CD14-positive monocyte (primary cell): ENCODE data around the gene NTM. TPM values are rescaled to one million over a fixed set of nuclear protein-coding genes. Genes with fewer than 3 reads are reported as not detected.

Experiments used
- DNase-seq, 3 donors: peaks; one replicate each; pipeline ENCODE4 v3.0.0-alpha.2; 2011 to 2022
- H2AFZ ChIP-seq: 2 replicates; pipeline ENCODE4 v1.6.0; 2012; ENCODE audit warnings: mild to moderate bottlenecking, low read depth, low read length, inconsistent platforms; ENCODE audit not compliant: insufficient read depth, poor library complexity, severe bottlenecking
- H3K27ac ChIP-seq, 2 donors: 1 replicate in 1 of 2; 2 replicates in 1 of 2; pipeline ENCODE4 v1.5.1; 2012 to 2013; ENCODE audit warnings: low read length in 2 of 2, control low read depth in 1 of 2, inconsistent platforms in 1 of 2, low read depth in 1 of 2, mild to moderate bottlenecking in 1 of 2
- H3K27me3 ChIP-seq, 2 donors: one replicate each; pipeline versions ENCODE4 v1.6.0 to v1.6.1; 2011 to 2013; ENCODE audit warnings: low read length in 2 of 2; ENCODE audit not compliant: control insufficient read depth in 2 of 2, insufficient read depth in 2 of 2
- H3K36me3 ChIP-seq, 2 donors: replicated peaks in 1 of 2; 1 replicate in 1 of 2; 2 replicates in 1 of 2; pipeline versions ENCODE4 v1.5.1 to v1.6.1; 2012 to 2013; ENCODE audit warnings: low read length in 2 of 2, control low read depth in 1 of 2, inconsistent platforms in 1 of 2, mild to moderate bottlenecking in 1 of 2; ENCODE audit not compliant: insufficient read depth in 2 of 2, control insufficient read depth in 1 of 2
- H3K4me1 ChIP-seq, 2 donors: 1 replicate in 1 of 2; 2 replicates in 1 of 2; pipeline versions ENCODE4 v1.5.1 to v1.6.1; 2012 to 2013; ENCODE audit warnings: low read length in 2 of 2, control low read depth in 1 of 2, inconsistent platforms in 1 of 2, mild to moderate bottlenecking in 1 of 2, moderate library complexity in 1 of 2; ENCODE audit not compliant: insufficient read depth in 2 of 2, control insufficient read depth in 1 of 2
- H3K4me2 ChIP-seq: replicated peaks from 2 replicates; pipeline ENCODE3; 2012; ENCODE audit warnings: low read length, moderate library complexity, mild to moderate bottlenecking; ENCODE audit not compliant: poor library complexity, severe bottlenecking; ENCODE audit errors: extremely low read depth
- H3K4me3 ChIP-seq, 3 experiments: fragments of 200-600 bp in 1 of 3; sonication (generic) in 1 of 3; replicated peaks in 1 of 3; 1 replicate in 2 of 3; 2 replicates in 1 of 3; pipeline ENCODE4 v1.5.1; 2011 to 2013; ENCODE audit warnings: low read length in 3 of 3, mild to moderate bottlenecking in 3 of 3, control low read depth in 2 of 3, low read depth in 2 of 3, inconsistent platforms in 1 of 3, moderate library complexity in 1 of 3
- H3K79me2 ChIP-seq: 2 replicates; pipeline ENCODE4 v1.6.0; 2012; ENCODE audit warnings: mild to moderate bottlenecking, control low read depth, inconsistent platforms, low read length, moderate library complexity; ENCODE audit not compliant: insufficient read depth
- H3K9ac ChIP-seq: 2 replicates; pipeline ENCODE4 v1.6.0; 2017; ENCODE audit warnings: low read length, mild to moderate bottlenecking; ENCODE audit not compliant: insufficient read depth, poor library complexity, severe bottlenecking
- H3K9me3 ChIP-seq, 2 donors: replicated peaks in 1 of 2; 1 replicate in 1 of 2; 2 replicates in 1 of 2; pipeline versions ENCODE4 v1.5.1 to v1.6.1; 2012 to 2013; ENCODE audit warnings: low read length in 2 of 2, control low read depth in 1 of 2; ENCODE audit not compliant: control insufficient read depth in 1 of 2, insufficient read depth in 1 of 2
- H4K20me1 ChIP-seq: 2 replicates; pipeline ENCODE4 v1.6.0; 2012; ENCODE audit warnings: mild to moderate bottlenecking, low read length, control low read depth, moderate library complexity; ENCODE audit not compliant: insufficient read depth
- H3K27ac Mint-ChIP-seq, 7 donors: one replicate each; pipeline ENCODE4 v1.8.0; 2020; ENCODE audit warnings: mild to moderate bottlenecking in 7 of 7, mixed read lengths in 7 of 7, moderate library complexity in 6 of 7, inconsistent platforms in 2 of 7
- H3K27me3 Mint-ChIP-seq, 3 donors: one replicate each; pipeline ENCODE4 v1.8.0; 2021 to 2022; ENCODE audit warnings: low read depth in 3 of 3, mild to moderate bottlenecking in 3 of 3, mixed read lengths in 3 of 3, moderate library complexity in 3 of 3, inconsistent platforms in 1 of 3
- H3K36me3 Mint-ChIP-seq, 2 donors: one replicate each; pipeline ENCODE4 v1.8.0; 2020; ENCODE audit warnings: mixed read lengths in 2 of 2, inconsistent platforms in 1 of 2, mild to moderate bottlenecking in 1 of 2
- H3K4me1 Mint-ChIP-seq: one replicate; pipeline ENCODE4 v1.8.0; 2020; ENCODE audit warnings: mild to moderate bottlenecking, mixed read lengths
- H3K4me3 Mint-ChIP-seq, 2 donors: one replicate each; pipeline ENCODE4 v1.8.0; 2020; ENCODE audit warnings: mild to moderate bottlenecking in 2 of 2, mixed read lengths in 2 of 2, moderate library complexity in 1 of 2
- H3K9me3 Mint-ChIP-seq, 7 donors: one replicate each; pipeline ENCODE4 v1.8.0; 2020 to 2022; ENCODE audit warnings: mixed read lengths in 7 of 7, mild to moderate bottlenecking in 6 of 7, moderate library complexity in 6 of 7, inconsistent platforms in 2 of 7
- CTCF ChIP-seq: fragments of 200-600 bp; IDR thresholded peaks from one replicate; pipeline ENCODE4 v1.8.0; 2022; ENCODE audit warnings: antibody characterized with exemption, mild to moderate bottlenecking
- WGBS: methylation state at CpG from one replicate; pipeline ENCODE4 v1.1.5; 2013; ENCODE audit warnings: missing lambda C conversion rate; ENCODE audit not compliant: insufficient coverage; 5-methylcytosine and 5-hydroxymethylcytosine counted together
- intact Hi-C, 2 donors: fragments of 100-400 bp; cut with micrococcal nuclease; formaldehyde crosslinking; loops; one replicate each; pipeline versions ENCODE4 v1.15.0 to v1.15.1; 2023
- polyA plus RNA-seq, 3 donors: library from polyadenylated mRNA; depleted of rRNA in 1 of 3; unstranded in 2 of 3; stranded (reverse) in 1 of 3; fragments of 300-500 nt in 2 of 3; fragments of >200 nt in 1 of 3; fragmentation: Illumina TruSeq in 2 of 3; gene quantifications; 1 replicate in 2 of 3; 2 replicates in 1 of 3; pipeline ENCODE4 v1.2.3, GENCODE V29; 2012 to 2021

The NTM gene
- polyA plus RNA-seq, 3 donors, result not detected

- peaks cover 2 to 9% (median 8%) of the 10 kb centered on the region in 3 donors for H3K27me3 Mint-ChIP-seq
- Histone ChIP-seq H3K4me2 (no peak overlapping the region), H3K27ac (no peak overlapping the region), H3K9ac (no peak overlapping the region), H3K9me3 (no peaks in the 10 kb centered on the region), H4K20me1 (no peaks in the 10 kb centered on the region), H3K79me2 (no peaks in the 10 kb centered on the region), H3K4me1 (peaks cover 7 to 11% of the 10 kb centered on the region in 2 donors), H3K36me3 (no peaks in the 10 kb centered on the region), H3K27me3 (no peaks in the 10 kb centered on the region), H3K4me3 (no peak overlapping the region), H2AFZ (no peak overlapping the region)
- peaks cover 0 to 1% (median 0%) of the 10 kb centered on the region in 7 donors for H3K9me3 Mint-ChIP-seq
- intact Hi-C loops, result no loop called here
- WGBS, result 83% methylated on average over 4 of the region's 4 CpGs
- peaks cover 13% of the 10 kb centered on the region for H3K4me1 Mint-ChIP-seq
- TF ChIP-seq CTCF, result no peak
- H3K4me3 Mint-ChIP-seq, result peak overlapping the region in 1 of 2 donors; percentile 26
- H3K36me3 Mint-ChIP-seq, result no peaks in the 10 kb centered on the region
- peak overlapping the region in 2 of 7 donors; percentile 6 to 33 for H3K27ac Mint-ChIP-seq
- no peak for DNase-seq
These were observed 299.0 kb downstream of the NTM start for GRCh38 chr11:131669401-131669780.

GRCh38 chr11:131670876-131671275 is 300.5 kb downstream of the NTM start:
- WGBS, result 82% methylated on average over 2 of the region's 3 CpGs
- Mint-ChIP-seq H3K4me3 (no peak overlapping the region), H3K4me1 (peaks cover 13% of the 10 kb centered on the region), H3K27me3 (peaks cover 2 to 11% (median 10%) of the 10 kb centered on the region in 3 donors), H3K27ac (peak overlapping the region in 4 of 7 donors; percentile 4 to 76 (median 26)), H3K9me3 (peaks cover 0 to 1% (median 0%) of the 10 kb centered on the region in 7 donors), H3K36me3 (no peaks in the 10 kb centered on the region)
- no peaks in the 10 kb centered on the region for H4K20me1 ChIP-seq
- H3K27me3 ChIP-seq, result no peaks in the 10 kb centered on the region
- no peak overlapping the region for H2AFZ ChIP-seq
- H3K79me2 ChIP-seq, result no peaks in the 10 kb centered on the region
- DNase-seq, result no peak
- no peak overlapping the region for H3K9ac ChIP-seq
- no peak overlapping the region for H3K4me2 ChIP-seq
- peaks cover 7 to 11% of the 10 kb centered on the region in 2 donors for H3K4me1 ChIP-seq
- H3K36me3 ChIP-seq, result no peaks in the 10 kb centered on the region
- H3K9me3 ChIP-seq, result no peaks in the 10 kb centered on the region
- no peak overlapping the region for H3K4me3 ChIP-seq
- no peak for TF ChIP-seq CTCF
- intact Hi-C loops, result loop anchor here in 1 of 2 donors (10.0 kb wide), 1 partner anchor 746 kb away; no protein-coding TSS in a partner anchor
- H3K27ac ChIP-seq, result no peak overlapping the region
